Activated naive CD8-positive, alpha-beta T cell treated with anti-CD3 and anti-CD28 coated beads, Interleukin-2, amount 10 ng/mL, durations not matched to agents 7 days and 5 days (primary cell): ENCODE data around the gene AIRE. TPM values are rescaled to one million over a fixed set of nuclear protein-coding genes. Genes with fewer than 3 reads are reported as not detected.
"Not testable (repeated sequence)": the region's sequence is repeated elsewhere in the genome, so short reads cannot be mapped to it uniquely, and the experiment has no call there.

Experiments
- ATAC-seq: fragments of 150-1000 bp; cut with Tn5 transposase; one replicate; pipeline ENCODE4 v1.10.0; 2021; ENCODE audit warnings: low read depth, moderate library complexity
- POLR2A ChIA-PET: fragments of 350-600 bp; sonication (Branson Sonifier 250); formaldehyde crosslinking; loops from one replicate; lab custom pipeline; 2021; ENCODE audit warnings: antibody characterized with exemption; lab: Charles Lee
- DNase-seq: peaks from one replicate; pipeline ENCODE4 v3.0.0; 2021
- H3K27ac Mint-ChIP-seq: one replicate; pipeline ENCODE4 v1.8.0; 2022; ENCODE audit warnings: mild to moderate bottlenecking, mixed read lengths
- H3K27me3 Mint-ChIP-seq: one replicate; pipeline ENCODE4 v1.8.0; 2022; ENCODE audit warnings: mild to moderate bottlenecking, moderate library complexity, mixed read lengths
- H3K36me3 Mint-ChIP-seq: one replicate; pipeline ENCODE4 v1.8.0; 2021; ENCODE audit warnings: mild to moderate bottlenecking, mixed read lengths
- H3K4me1 Mint-ChIP-seq: one replicate; pipeline ENCODE4 v1.8.0; 2021; ENCODE audit warnings: mixed read lengths
- H3K4me3 Mint-ChIP-seq: one replicate; pipeline ENCODE4 v1.8.0; 2022; ENCODE audit warnings: mild to moderate bottlenecking, moderate library complexity, mixed read lengths
- H3K9me3 Mint-ChIP-seq: one replicate; pipeline ENCODE4 v1.8.0; 2021; ENCODE audit warnings: mixed read lengths
- total RNA-seq, 2 experiments: library from RNA; stranded (reverse); gene quantifications; one replicate each; pipeline ENCODE4 v1.2.3, GENCODE V29; 2021

The AIRE gene
- total RNA-seq, 2 experiments from 2014 or later, result not detected

- Mint-ChIP-seq H3K27me3 (peaks cover 18% of the 10 kb centered on the region), H3K9me3 (no peaks in the 10 kb centered on the region), H3K36me3 (no peaks in the 10 kb centered on the region), H3K27ac (no peak overlapping the region), H3K4me1 (no peaks in the 10 kb centered on the region), H3K4me3 (no peak overlapping the region)
- ATAC-seq (no peak), DNase-seq (no peak)
- POLR2A ChIA-PET, result no interaction called here
Observed at GRCh38 chr21:44279354-44280260, 6.1 kb upstream of the AIRE start.

DNA sequence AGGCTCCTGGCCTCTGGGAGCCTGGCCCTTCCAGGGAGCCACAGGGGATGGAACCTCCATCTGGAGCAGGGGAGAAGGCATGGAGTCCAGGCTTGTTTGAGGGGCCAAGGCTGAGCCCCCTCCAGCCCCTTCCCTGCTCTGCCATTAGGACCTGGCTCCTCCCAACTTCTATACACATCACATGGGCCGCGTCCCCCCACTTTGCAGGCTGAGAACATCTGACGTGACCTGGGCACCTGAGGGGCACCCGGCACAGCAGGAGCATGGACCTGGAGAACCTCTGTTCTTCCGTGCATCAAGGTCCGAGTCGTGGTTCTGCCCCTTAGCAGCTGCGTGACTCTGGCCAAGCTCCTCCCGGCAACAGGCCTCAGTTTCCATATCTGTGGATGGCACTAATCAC, 3.9 kb upstream of the AIRE start:
- DNase-seq (no peak), ATAC-seq (no peak)
- Mint-ChIP-seq H3K9me3 (no peaks in the 10 kb centered on the region), H3K36me3 (no peaks in the 10 kb centered on the region), H3K4me1 (no peaks in the 10 kb centered on the region), H3K27ac (no peak overlapping the region), H3K27me3 (peaks cover 7% of the 10 kb centered on the region), H3K4me3 (no peak overlapping the region)
- POLR2A ChIA-PET, result no interaction called here

GRCh38 chr21:44282370-44282769, 3.3 kb upstream of the AIRE start:
- H3K27ac Mint-ChIP-seq, result no peak overlapping the region
- H3K27me3 Mint-ChIP-seq, result peaks cover 7% of the 10 kb centered on the region
- no peak overlapping the region for H3K4me3 Mint-ChIP-seq
- no peaks in the 10 kb centered on the region for H3K4me1 Mint-ChIP-seq
- POLR2A ChIA-PET, result no interaction called here
- no peak for ATAC-seq
- no peaks in the 10 kb centered on the region for H3K9me3 Mint-ChIP-seq
- no peaks in the 10 kb centered on the region for H3K36me3 Mint-ChIP-seq
- no peak for DNase-seq

DNA sequence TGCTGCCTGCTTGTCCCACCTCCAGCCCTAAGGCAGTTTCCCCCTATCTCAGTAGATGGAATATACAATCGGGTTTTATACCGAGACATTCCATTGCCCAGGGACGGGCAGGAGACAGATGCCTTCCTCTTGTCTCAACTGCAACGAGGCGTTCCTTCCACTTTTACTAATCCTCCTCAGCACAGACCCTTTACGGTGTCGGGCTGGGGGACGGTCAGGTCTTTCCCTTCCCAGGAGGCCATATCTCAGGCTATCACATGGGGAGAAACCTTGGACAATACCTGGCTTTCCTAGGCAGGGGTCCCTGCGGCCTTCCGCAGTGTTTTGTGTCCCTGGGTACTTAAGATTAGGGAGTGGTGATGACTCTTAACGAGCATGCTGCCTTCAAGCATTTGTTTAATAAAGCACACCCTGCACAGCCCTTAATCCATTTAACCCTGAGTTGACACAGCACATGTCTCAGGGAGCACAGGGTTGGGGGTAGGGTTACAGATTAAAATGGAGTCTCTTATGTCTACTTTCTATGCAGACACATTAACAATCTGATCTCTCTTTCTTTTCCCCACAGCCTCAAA, 2.4 kb upstream of the AIRE start:
- POLR2A ChIA-PET, DNase-seq, H3K27me3 Mint-ChIP-seq, H3K4me1 Mint-ChIP-seq, ATAC-seq, H3K27ac Mint-ChIP-seq, H3K9me3 Mint-ChIP-seq, H3K36me3 Mint-ChIP-seq, H3K4me3 Mint-ChIP-seq: not testable (repeated sequence)

DNA sequence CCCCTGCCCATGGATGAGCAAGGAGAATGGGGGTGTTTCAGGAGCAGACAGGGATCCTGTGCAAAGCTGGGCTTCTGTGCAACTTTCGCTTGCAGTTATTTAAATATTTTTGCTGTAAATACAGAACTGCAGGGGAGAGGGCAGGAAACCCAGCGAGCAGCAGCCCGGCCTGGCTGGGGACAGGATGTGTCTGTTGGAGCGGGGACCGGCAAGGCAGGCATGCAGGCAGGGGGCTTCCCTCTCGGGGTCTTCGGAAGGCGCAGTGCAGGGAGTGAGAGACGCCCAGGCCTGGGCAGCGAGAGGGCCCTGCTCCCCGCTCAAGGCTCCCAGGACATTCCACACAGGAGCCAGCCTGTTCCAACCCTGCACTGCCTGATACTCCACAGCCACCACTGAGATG, 1.7 kb upstream of the AIRE start:
- peaks cover 2% of the 10 kb centered on the region for H3K27me3 Mint-ChIP-seq
- no peaks in the 10 kb centered on the region for H3K36me3 Mint-ChIP-seq
- no peaks in the 10 kb centered on the region for H3K4me1 Mint-ChIP-seq
- H3K4me3 Mint-ChIP-seq, result no peak overlapping the region
- H3K27ac Mint-ChIP-seq, result no peak overlapping the region
- H3K9me3 Mint-ChIP-seq, result no peaks in the 10 kb centered on the region
- no peak for ATAC-seq
- POLR2A ChIA-PET, result no interaction called here
- DNase-seq, result no peak

DNA sequence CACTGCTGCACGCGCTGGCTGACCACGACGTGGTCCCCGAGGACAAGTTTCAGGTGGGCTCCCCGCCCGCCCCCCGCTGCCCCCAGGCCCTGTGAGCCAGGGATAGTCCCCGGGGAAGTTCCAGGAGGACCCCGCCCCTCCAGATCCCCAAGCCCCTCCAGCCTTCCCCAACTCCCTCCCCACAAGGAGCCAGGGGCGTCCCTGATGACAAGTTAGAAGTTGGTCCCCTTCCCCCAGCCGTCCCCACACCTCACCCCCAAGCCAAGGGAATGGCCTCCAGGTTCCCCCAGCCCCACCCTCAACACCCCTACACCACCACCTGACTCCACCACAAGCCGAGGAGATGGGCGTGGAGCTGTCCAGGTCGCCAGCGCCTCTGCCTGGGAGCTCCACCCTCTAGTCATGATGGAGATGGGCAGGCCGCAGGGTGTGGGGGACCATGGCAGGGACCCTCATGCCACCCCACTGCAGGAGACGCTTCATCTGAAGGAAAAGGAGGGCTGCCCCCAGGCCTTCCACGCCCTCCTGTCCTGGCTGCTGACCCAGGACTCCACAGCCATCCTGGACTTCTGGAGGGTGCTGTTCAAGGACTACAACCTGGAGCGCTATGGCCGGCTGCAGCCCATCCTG, 525 bp downstream of the AIRE start:
- Mint-ChIP-seq H3K9me3 (no peaks in the 10 kb centered on the region), H3K27ac (no peak overlapping the region), H3K36me3 (no peaks in the 10 kb centered on the region), H3K27me3 (peaks cover 5% of the 10 kb centered on the region), H3K4me1 (no peaks in the 10 kb centered on the region), H3K4me3 (no peak overlapping the region)
- no peak for ATAC-seq
- no peak for DNase-seq
- POLR2A ChIA-PET, result no interaction called here

GRCh38 chr21:44286716-44287632, 1.3 kb downstream of the AIRE start:
- H3K27me3 Mint-ChIP-seq, result peaks cover 5% of the 10 kb centered on the region
- H3K4me3 Mint-ChIP-seq, result no peak overlapping the region
- no peaks in the 10 kb centered on the region for H3K36me3 Mint-ChIP-seq
- ATAC-seq (no peak), DNase-seq (no peak)
- POLR2A ChIA-PET, result no interaction called here
- H3K27ac Mint-ChIP-seq, result no peak overlapping the region
- no peaks in the 10 kb centered on the region for H3K9me3 Mint-ChIP-seq
- H3K4me1 Mint-ChIP-seq, result no peaks in the 10 kb centered on the region

DNA sequence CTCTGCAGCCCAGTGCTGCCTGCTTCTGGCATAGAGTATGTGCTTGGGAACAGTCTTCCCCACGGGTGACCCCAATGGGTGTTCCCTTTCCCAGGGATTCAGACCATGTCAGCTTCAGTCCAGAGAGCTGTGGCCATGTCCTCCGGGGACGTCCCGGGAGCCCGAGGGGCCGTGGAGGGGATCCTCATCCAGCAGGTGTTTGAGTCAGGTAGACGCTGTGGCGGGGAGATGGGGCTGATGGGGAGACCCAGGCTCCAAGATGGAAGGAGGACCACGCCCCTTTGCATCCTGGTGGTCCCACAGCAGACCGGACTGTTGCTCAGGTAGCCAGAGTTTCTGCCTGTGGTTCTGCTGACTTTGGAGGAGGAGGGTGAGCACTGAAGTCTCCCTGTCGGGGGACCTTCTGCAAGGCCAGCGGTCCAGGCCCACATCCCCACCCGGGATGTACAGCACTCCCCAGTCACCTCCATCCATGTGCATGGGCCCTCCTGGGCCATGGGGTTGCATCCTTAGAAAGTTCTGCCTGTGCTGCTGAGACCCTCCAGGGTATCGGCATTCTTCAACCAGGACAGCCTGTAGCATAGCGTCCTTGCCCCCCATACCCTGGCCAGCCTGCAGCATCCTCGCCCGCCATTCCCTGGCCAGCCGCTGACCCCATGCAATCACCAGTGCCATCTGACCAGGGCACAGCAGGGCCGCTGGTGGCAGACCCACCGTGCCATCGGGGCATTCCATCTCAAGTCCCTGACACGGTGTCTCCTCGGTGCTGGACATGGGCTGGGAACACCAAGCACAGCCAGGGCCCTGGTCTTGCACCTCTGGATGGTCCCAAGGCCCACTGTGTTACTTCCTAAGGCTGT, 2.8 kb downstream of the AIRE start:
- POLR2A ChIA-PET, result no interaction called here
- DNase-seq, result no peak

GRCh38 chr21:44289381-44290010, 3.8 kb downstream of the AIRE start:
- no peak for DNase-seq
- no peak overlapping the region for H3K4me3 Mint-ChIP-seq
- no peaks in the 10 kb centered on the region for H3K4me1 Mint-ChIP-seq
- no peak for ATAC-seq
- H3K27ac Mint-ChIP-seq, result no peak overlapping the region
- no peaks in the 10 kb centered on the region for H3K9me3 Mint-ChIP-seq
- H3K27me3 Mint-ChIP-seq, result peaks cover 3% of the 10 kb centered on the region
- H3K36me3 Mint-ChIP-seq, result no peaks in the 10 kb centered on the region
- POLR2A ChIA-PET, result no interaction called here

More for the DNA sequence above, 2.8 kb downstream of the AIRE start:
- no peak overlapping the region for H3K4me3 Mint-ChIP-seq
- no peaks in the 10 kb centered on the region for H3K4me1 Mint-ChIP-seq
- H3K9me3 Mint-ChIP-seq, result no peaks in the 10 kb centered on the region
- no peaks in the 10 kb centered on the region for H3K36me3 Mint-ChIP-seq
- no peak overlapping the region for H3K27ac Mint-ChIP-seq
- peaks cover 5% of the 10 kb centered on the region for H3K27me3 Mint-ChIP-seq
- no peak for ATAC-seq

DNA sequence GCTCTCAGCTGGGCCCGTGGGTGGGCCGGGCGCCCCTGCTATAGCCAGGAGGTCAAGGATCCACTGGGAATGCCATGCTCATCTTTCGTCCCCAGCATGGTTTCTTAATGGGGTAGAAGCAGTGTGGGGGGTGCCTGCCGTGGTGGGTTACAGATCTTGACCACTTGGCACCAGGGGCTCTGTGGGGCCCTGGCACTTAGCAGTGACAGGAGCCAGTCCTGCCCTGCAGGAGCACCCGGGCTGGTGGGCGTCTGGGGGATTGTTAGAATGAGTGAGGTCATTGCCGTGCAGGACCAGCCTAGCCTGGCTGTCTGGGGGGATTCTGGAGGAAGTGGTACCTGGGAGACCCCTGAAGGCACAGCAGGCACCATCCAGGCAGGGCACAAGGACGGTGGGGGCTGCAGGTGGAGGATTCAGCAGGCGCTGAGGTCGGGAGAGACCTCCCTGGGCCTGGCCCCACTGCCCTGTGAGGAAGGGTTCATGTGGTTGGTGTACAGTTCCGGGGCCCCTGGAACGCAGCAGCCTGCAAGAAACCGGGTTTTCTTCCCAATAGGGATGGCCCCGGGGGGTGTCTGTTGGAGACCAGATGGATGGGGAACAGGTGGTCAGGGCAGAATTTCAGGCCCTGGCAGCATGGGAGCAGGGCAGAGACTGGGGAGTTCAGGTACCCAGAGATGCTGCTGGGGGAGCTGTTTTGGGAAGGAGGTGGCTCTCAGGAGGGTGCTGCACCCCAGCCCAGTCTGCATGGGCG, 4.8 kb downstream of the AIRE start:
- DNase-seq (no peak), ATAC-seq (no peak)
- Mint-ChIP-seq H3K4me3 (no peak overlapping the region), H3K36me3 (no peaks in the 10 kb centered on the region), H3K4me1 (peaks cover 2% of the 10 kb centered on the region), H3K9me3 (no peaks in the 10 kb centered on the region), H3K27me3 (peaks cover 3% of the 10 kb centered on the region), H3K27ac (no peak overlapping the region)
- POLR2A ChIA-PET, result interaction anchor here (0.6 kb wide), 1 partner anchor 12 kb away, joined by 7 read pairs; no protein-coding TSS in a partner anchor

DNA sequence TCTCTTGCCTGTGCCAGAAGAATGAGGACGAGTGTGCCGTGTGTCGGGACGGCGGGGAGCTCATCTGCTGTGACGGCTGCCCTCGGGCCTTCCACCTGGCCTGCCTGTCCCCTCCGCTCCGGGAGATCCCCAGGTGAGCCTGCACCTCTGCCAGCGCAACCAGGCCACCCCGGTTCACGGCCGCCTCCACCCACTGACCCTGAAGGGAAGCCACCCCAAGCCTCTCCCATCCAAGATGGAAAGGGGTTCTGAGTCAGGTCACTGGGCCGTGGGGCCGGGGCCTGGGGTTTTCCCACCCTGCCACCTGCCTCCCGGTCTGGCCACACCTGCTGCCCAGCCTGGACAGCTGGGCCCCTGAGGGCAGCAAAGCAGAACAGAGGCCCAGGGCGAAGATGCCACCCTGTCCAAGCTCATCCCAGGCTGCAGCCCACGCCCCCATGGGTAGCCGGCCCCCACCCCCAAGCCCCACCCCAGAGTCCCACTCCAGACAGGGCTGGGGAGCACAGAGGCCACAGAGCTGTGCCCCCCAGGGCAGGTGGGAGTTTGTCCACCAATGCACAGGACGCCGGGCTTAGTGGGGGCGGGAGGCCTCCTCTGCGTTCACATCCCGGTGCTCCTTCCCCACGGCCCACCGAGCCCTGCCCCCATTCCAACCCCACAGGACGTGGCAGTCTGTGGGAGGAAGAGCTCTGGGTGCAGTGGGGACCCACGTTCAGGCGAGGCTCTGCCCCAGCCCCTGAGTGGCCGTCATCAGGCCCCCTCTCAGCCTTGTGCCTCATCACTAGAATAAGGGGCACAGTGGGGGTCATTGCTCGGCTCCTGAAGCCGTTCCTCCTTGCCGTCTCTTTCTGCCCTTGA, 5.6 kb downstream of the AIRE start:
- DNase-seq, result no peak
- POLR2A ChIA-PET, result no interaction called here
- H3K27ac Mint-ChIP-seq, result no peak overlapping the region

More for the DNA sequence above, 5.6 kb downstream of the AIRE start:
- Mint-ChIP-seq H3K36me3 (no peaks in the 10 kb centered on the region), H3K27me3 (peaks cover 3% of the 10 kb centered on the region), H3K4me1 (peaks cover 2% of the 10 kb centered on the region), H3K9me3 (no peaks in the 10 kb centered on the region), H3K4me3 (no peak overlapping the region)
- no peak for ATAC-seq
